H9 (cell line): ENCODE data around the gene CD58. TPM values are rescaled to one million over a fixed set of nuclear protein-coding genes. Genes with fewer than 3 reads are reported as not detected.

Experiments used
- DNase-seq: peaks from one replicate; pipeline ENCODE4 v3.0.0-alpha.2; 2017
- H2AFZ ChIP-seq: one replicate; pipeline ENCODE4 v1.6.1; 2013; ENCODE audit warnings: mild to moderate bottlenecking, low read length, control low read depth, moderate library complexity
- H2AK5ac ChIP-seq: 2 replicates; pipeline ENCODE4 v1.6.1; 2013; ENCODE audit warnings: low read length, control low read depth, mixed read lengths; ENCODE audit not compliant: insufficient read length
- H2BK120ac ChIP-seq: one replicate; pipeline ENCODE4 v1.6.1; 2013; ENCODE audit warnings: low read depth, mild to moderate bottlenecking, low read length, control low read depth, inconsistent platforms; ENCODE audit not compliant: poor library complexity, severe bottlenecking
- H2BK12ac ChIP-seq: 2 replicates; pipeline ENCODE4 v1.6.1; 2013; ENCODE audit warnings: low read length, control low read depth, mixed read lengths, low read depth; ENCODE audit not compliant: insufficient read length
- H2BK15ac ChIP-seq: 2 replicates; pipeline ENCODE4 v1.6.1; 2013; ENCODE audit warnings: low read depth, low read length, control low read depth
- H2BK20ac ChIP-seq: one replicate; pipeline ENCODE4 v1.6.1; 2013; ENCODE audit warnings: low read depth, mild to moderate bottlenecking, low read length, control low read depth, inconsistent platforms; ENCODE audit not compliant: poor library complexity, severe bottlenecking
- H2BK5ac ChIP-seq: 2 replicates; pipeline ENCODE4 v1.6.1; 2013; ENCODE audit warnings: low read length, control low read depth, mixed read lengths; ENCODE audit not compliant: insufficient read length
- H3K14ac ChIP-seq: 2 replicates; pipeline ENCODE4 v1.6.1; 2013; ENCODE audit warnings: low read length, control low read depth; ENCODE audit not compliant: insufficient read depth
- H3K18ac ChIP-seq: 2 replicates; pipeline ENCODE4 v1.6.1; 2013; ENCODE audit warnings: low read depth, mild to moderate bottlenecking, mixed read lengths, low read length, control low read depth; ENCODE audit not compliant: insufficient read length
- H3K23ac ChIP-seq: 2 replicates; pipeline ENCODE4 v1.6.1; 2013; ENCODE audit warnings: low read length, control low read depth, mixed read lengths, low read depth; ENCODE audit not compliant: insufficient read length
- H3K23me2 ChIP-seq: 2 replicates; pipeline ENCODE4 v1.6.1; 2013; ENCODE audit warnings: low read depth, mild to moderate bottlenecking, mixed read lengths, low read length, control low read depth; ENCODE audit not compliant: insufficient read length, poor library complexity, severe bottlenecking
- H3K27ac ChIP-seq: 2 replicates; pipeline ENCODE4 v1.5.1; 2013; ENCODE audit warnings: low read length, control low read depth, mixed read lengths, low read depth; ENCODE audit not compliant: insufficient read length
- H3K27me3 ChIP-seq: 2 replicates; pipeline ENCODE4 v1.6.1; 2013; ENCODE audit warnings: low read length, control low read depth, inconsistent platforms; ENCODE audit not compliant: insufficient read depth
- H3K4ac ChIP-seq: 2 replicates; pipeline ENCODE4 v1.6.1; 2013; ENCODE audit warnings: low read depth, mild to moderate bottlenecking, control low read depth, inconsistent platforms, low read length, moderate library complexity
- H3K4me1 ChIP-seq: 2 replicates; pipeline ENCODE4 v1.6.1; 2013; ENCODE audit warnings: low read length, control low read depth, inconsistent platforms; ENCODE audit not compliant: insufficient read depth
- H3K4me2 ChIP-seq: 2 replicates; pipeline ENCODE4 v1.6.1; 2013; ENCODE audit warnings: low read length, control low read depth, mixed read lengths; ENCODE audit not compliant: insufficient read length, insufficient read depth
- H3K56ac ChIP-seq: 2 replicates; pipeline ENCODE4 v1.6.1; 2013; ENCODE audit warnings: low read depth, mild to moderate bottlenecking, mixed read lengths, low read length, control low read depth; ENCODE audit not compliant: insufficient read length
- H3K79me1 ChIP-seq: 2 replicates; pipeline ENCODE4 v1.6.1; 2013; ENCODE audit warnings: low read depth, mild to moderate bottlenecking, moderate library complexity, low read length, control low read depth, inconsistent platforms; ENCODE audit not compliant: insufficient read depth, poor library complexity, severe bottlenecking
- H3K79me2 ChIP-seq: 2 replicates; pipeline ENCODE4 v1.6.1; 2013; ENCODE audit warnings: low read length, control low read depth, inconsistent platforms; ENCODE audit not compliant: insufficient read depth
- H3K9ac ChIP-seq: 2 replicates; pipeline ENCODE4 v1.6.1; 2013; ENCODE audit warnings: low read length, control low read depth, mixed read lengths; ENCODE audit not compliant: insufficient read length; ENCODE audit errors: extremely low read depth
- H3K9me3 ChIP-seq: one replicate; pipeline ENCODE4 v1.6.1; 2013; ENCODE audit warnings: low read depth, low read length, inconsistent platforms; ENCODE audit not compliant: control insufficient read depth
- H3T11ph ChIP-seq: one replicate; pipeline ENCODE4 v1.6.1; 2013; ENCODE audit warnings: mild to moderate bottlenecking, low read length, control low read depth, inconsistent platforms
- H4K20me1 ChIP-seq: one replicate; pipeline ENCODE4 v1.6.1; 2013; ENCODE audit not compliant: control insufficient read depth, insufficient read length, insufficient read depth
- H4K5ac ChIP-seq: 2 replicates; pipeline ENCODE4 v1.6.1; 2013; ENCODE audit warnings: low read depth, mild to moderate bottlenecking, mixed read lengths, low read length, control low read depth; ENCODE audit not compliant: insufficient read length
- H4K8ac ChIP-seq: replicated peaks from 2 replicates; pipeline ENCODE4 v1.6.1; 2013; ENCODE audit warnings: low read length, control low read depth, mixed read lengths, low read depth; ENCODE audit not compliant: insufficient read length
- H4K91ac ChIP-seq: 2 replicates; pipeline ENCODE4 v1.6.1; 2013; ENCODE audit warnings: low read depth, mild to moderate bottlenecking, moderate library complexity, mixed read lengths, low read length, control low read depth; ENCODE audit not compliant: insufficient read length
- H3K27ac Mint-ChIP-seq, 3 experiments: 2 replicates in 2 of 3; 3 replicates in 1 of 3; pipeline ENCODE4 v1.8.0; 2020 to 2021; ENCODE audit warnings: mixed read lengths in 3 of 3, mild to moderate bottlenecking in 1 of 3, moderate library complexity in 1 of 3
- H3K27me3 Mint-ChIP-seq: 2 replicates; pipeline ENCODE4 v1.8.0; 2021; ENCODE audit warnings: low read depth, mild to moderate bottlenecking, moderate library complexity, mixed read lengths
- H3K36me3 Mint-ChIP-seq, 3 experiments: 2 replicates in 2 of 3; 3 replicates in 1 of 3; pipeline ENCODE4 v1.8.0; 2020 to 2021; ENCODE audit warnings: low read depth in 3 of 3, mixed read lengths in 3 of 3; ENCODE audit not compliant: insufficient read depth in 1 of 3
- H3K4me1 Mint-ChIP-seq, 2 experiments: 2 replicates each; pipeline ENCODE4 v1.8.0; 2020; ENCODE audit warnings: mixed read lengths in 2 of 2
- H3K4me3 Mint-ChIP-seq, 2 experiments: 2 replicates in 1 of 2; 3 replicates in 1 of 2; pipeline ENCODE4 v1.8.0; 2020 to 2021; ENCODE audit warnings: mild to moderate bottlenecking in 2 of 2, mixed read lengths in 2 of 2, moderate library complexity in 1 of 2
- H3K9me3 Mint-ChIP-seq, 2 experiments: 2 replicates in 1 of 2; 3 replicates in 1 of 2; pipeline ENCODE4 v1.8.0; 2020; ENCODE audit warnings: mild to moderate bottlenecking in 2 of 2, mixed read lengths in 2 of 2, moderate library complexity in 1 of 2
- WGBS: extraction: QIAGEN DNeasy Blood & Tissue Kit; methylation state at CpG from one replicate; pipeline ENCODE4 v1.1.7; 2013; ENCODE audit warnings: missing lambda C conversion rate, low lambda C conversion rate, mixed read lengths; ENCODE audit not compliant: insufficient read length; ENCODE audit errors: extremely low coverage; 5-methylcytosine and 5-hydroxymethylcytosine counted together
- total RNA-seq: library from RNA; stranded (reverse); gene quantifications from 2 replicates; pipeline ENCODE4 v1.2.1, GENCODE V29; 2021
- TF ChIP-seq, protein P1 (sequence below): fragments of 200-600 bp; sonication (generic); conservative IDR thresholded peaks from 3 replicates; pipeline ENCODE4 v1.8.0; 2021; ENCODE audit warnings: antibody characterized with exemption, mild to moderate bottlenecking

CD58 gene
- total RNA-seq, 1 experiment from 2014 or later: 4.3 TPM

DNA sequence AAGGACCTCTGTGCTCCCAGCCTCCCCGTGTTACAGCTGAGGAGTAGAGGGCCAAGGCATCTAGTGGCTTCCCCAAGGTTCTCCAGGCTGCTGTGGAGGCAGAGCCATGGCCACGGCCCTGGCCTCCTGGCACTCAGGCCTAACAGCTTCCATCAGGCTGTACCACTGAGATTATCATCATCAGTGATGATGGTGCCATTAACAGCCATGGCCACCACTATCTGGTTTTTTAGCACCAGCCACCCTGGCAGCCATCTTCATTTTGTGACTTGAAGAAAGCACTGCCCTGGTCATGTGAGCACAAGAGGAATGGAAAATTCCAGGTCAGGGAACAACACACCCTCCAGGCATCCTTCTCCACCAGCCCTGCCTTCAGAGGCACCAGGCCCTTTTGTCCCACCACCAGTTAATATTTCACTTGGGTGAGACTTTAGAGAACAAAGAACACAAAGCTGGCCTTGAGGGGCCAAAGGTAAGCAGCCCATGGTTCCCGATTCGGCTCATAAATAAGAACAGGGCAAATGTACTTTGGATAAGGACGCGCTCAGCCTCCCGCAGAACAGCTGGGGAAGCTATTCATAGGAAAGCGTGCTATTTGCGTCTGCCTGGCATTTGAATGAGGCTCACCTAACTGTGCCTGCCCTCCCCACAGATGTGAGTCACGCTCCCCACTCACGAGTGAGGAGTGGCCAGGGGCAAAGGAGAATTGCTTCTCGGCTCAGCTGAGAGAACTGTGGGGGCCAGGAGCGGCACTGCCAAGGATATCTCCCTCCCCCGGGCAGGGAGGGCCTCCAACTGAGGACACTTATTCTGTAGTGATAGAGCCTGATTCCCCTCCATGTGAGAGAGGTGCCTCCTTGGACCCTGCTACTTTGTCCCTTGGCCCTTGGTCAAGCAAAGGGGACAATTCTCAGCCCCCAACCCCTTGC is 95.6 kb downstream of the CD58 start:
- H3K56ac ChIP-seq: no peak overlapping the region
- Mint-ChIP-seq H3K27me3 (no peaks in the 10 kb centered on the region), H3K4me1 (peaks cover 26 to 29% of the 10 kb centered on the region in 2 experiments), H3K36me3 (no peaks in the 10 kb centered on the region), H3K9me3 (no peaks in the 10 kb centered on the region), H3K4me3 (no peak overlapping the region), H3K27ac (no peak overlapping the region; a peak in 1 of 7 replicates)
- no peaks in the 10 kb centered on the region for H3K9me3 ChIP-seq
- H3K4me2 ChIP-seq: no peak overlapping the region
- TF ChIP-seq, protein P1, sequence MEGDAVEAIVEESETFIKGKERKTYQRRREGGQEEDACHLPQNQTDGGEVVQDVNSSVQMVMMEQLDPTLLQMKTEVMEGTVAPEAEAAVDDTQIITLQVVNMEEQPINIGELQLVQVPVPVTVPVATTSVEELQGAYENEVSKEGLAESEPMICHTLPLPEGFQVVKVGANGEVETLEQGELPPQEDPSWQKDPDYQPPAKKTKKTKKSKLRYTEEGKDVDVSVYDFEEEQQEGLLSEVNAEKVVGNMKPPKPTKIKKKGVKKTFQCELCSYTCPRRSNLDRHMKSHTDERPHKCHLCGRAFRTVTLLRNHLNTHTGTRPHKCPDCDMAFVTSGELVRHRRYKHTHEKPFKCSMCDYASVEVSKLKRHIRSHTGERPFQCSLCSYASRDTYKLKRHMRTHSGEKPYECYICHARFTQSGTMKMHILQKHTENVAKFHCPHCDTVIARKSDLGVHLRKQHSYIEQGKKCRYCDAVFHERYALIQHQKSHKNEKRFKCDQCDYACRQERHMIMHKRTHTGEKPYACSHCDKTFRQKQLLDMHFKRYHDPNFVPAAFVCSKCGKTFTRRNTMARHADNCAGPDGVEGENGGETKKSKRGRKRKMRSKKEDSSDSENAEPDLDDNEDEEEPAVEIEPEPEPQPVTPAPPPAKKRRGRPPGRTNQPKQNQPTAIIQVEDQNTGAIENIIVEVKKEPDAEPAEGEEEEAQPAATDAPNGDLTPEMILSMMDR: no peak
- H3K18ac ChIP-seq: no peak overlapping the region
- no peak overlapping the region for H2BK12ac ChIP-seq
- no peaks in the 10 kb centered on the region for H3K79me1 ChIP-seq
- H3K27ac ChIP-seq: no peak overlapping the region
- no peaks in the 10 kb centered on the region for H4K20me1 ChIP-seq
- no peak overlapping the region for H4K5ac ChIP-seq
- H2BK20ac ChIP-seq: no peak overlapping the region
- H4K8ac ChIP-seq: no peak overlapping the region
- no peak overlapping the region for H3T11ph ChIP-seq
- H3K23ac ChIP-seq: no peak overlapping the region
- H3K9ac ChIP-seq: no peak overlapping the region
- no peak overlapping the region for H3K4ac ChIP-seq
- H2AFZ ChIP-seq: no peak overlapping the region
- no peak overlapping the region for H2BK15ac ChIP-seq
- no peak overlapping the region for H3K14ac ChIP-seq
- no peaks in the 10 kb centered on the region for H3K27me3 ChIP-seq
- H3K4me1 ChIP-seq: no peaks in the 10 kb centered on the region; the same call in 1 of the 2 replicates
- no peak overlapping the region for H2BK120ac ChIP-seq
- H3K23me2 ChIP-seq: no peaks in the 10 kb centered on the region
- H3K79me2 ChIP-seq: no peaks in the 10 kb centered on the region
- no peak for DNase-seq
- WGBS: no CpG with 5 or more reads among the region's 14 CpGs
- no peak overlapping the region for H2AK5ac ChIP-seq
- no peak overlapping the region for H4K91ac ChIP-seq
- no peak overlapping the region for H2BK5ac ChIP-seq
